GM19351 (cell line): ENCODE data around the gene UBAC2.
"Not testable (repeated sequence)": the region's sequence is repeated elsewhere in the genome, so short reads cannot be mapped to it uniquely, and the experiment has no call there.

Experiments used
- ATAC-seq: cut with Tn5 transposase; IDR thresholded peaks from one replicate; pipeline ENCODE4 v1.9.1; 2021; ENCODE audit warnings: mild to moderate bottlenecking, moderate library complexity; ENCODE audit not compliant: unreplicated experiment

UBAC2 gene

GRCh38 chr13:99406799-99407201 is 206.1 kb downstream of the UBAC2 start:
- no peak for ATAC-seq

- no peak for ATAC-seq
Observed at GRCh38 chr13:99407906-99408702, 207.4 kb downstream of the UBAC2 start.

- no peak for ATAC-seq
Observed at GRCh38 chr13:99408703-99409000, 208.0 kb downstream of the UBAC2 start.

- not testable (repeated sequence) for ATAC-seq
Observed at GRCh38 chr13:99409461-99410083, 208.9 kb downstream of the UBAC2 start.

GRCh38 chr13:99410646-99411475 is 210.2 kb downstream of the UBAC2 start:
- peak; percentile 53 for ATAC-seq

GRCh38 chr13:99412856-99413255 is 212.2 kb downstream of the UBAC2 start:
- no peak for ATAC-seq

GRCh38 chr13:99414048-99414995 is 213.7 kb downstream of the UBAC2 start:
- ATAC-seq: no peak

GRCh38 chr13:99415014-99415650 is 214.5 kb downstream of the UBAC2 start:
- no peak for ATAC-seq

- no peak for ATAC-seq
Observed at GRCh38 chr13:99415851-99416331, 215.2 kb downstream of the UBAC2 start.

- ATAC-seq: no peak
Observed at GRCh38 chr13:99416411-99417121, 215.9 kb downstream of the UBAC2 start.

- ATAC-seq: no peak
Observed at GRCh38 chr13:99417201-99418102, 216.8 kb downstream of the UBAC2 start.

GRCh38 chr13:99418103-99418842 is 217.6 kb downstream of the UBAC2 start:
- no peak for ATAC-seq

- ATAC-seq: no peak
Observed at GRCh38 chr13:99418843-99419140, 218.1 kb downstream of the UBAC2 start.

- peak; percentile 1 for ATAC-seq
Observed at GRCh38 chr13:99419591-99420243, 219.1 kb downstream of the UBAC2 start.

GRCh38 chr13:99421271-99421670 is 220.6 kb downstream of the UBAC2 start:
- ATAC-seq: no peak

- peak; percentile 24 for ATAC-seq
Observed at GRCh38 chr13:99421758-99422585, 221.3 kb downstream of the UBAC2 start.
